ENCODE data around the gene UGCG. TPM values are rescaled to one million over a fixed set of nuclear protein-coding genes. Genes with fewer than 3 reads are reported as not detected.

The UGCG gene
- total and polyA plus RNA-seq, 9 of the 15 experiments (the other 6 are each of a cell fraction or from before 2014, with no cell fraction given) = 20.0 to 40.3 (median 29.2) TPM

GRCh38 chr9:111909444-111909843 lies 12.8 kb downstream of the UGCG start:
- TF ChIP-seq FOXK2 (conservative IDR thresholded peaks at IDR 0.05 in 1 of 2, IDR thresholded peaks at IDR 0.05 in 1 of 2; ENCODE audit: low read depth in 2 of 2) = 0 out of 4 replicates have a peak, but pooled peaks of 1 of the 2 experiments have one; percentile 33
- TF ChIP-seq NRF1 (conservative IDR thresholded peaks at IDR 0.05 in 1 of 2, IDR thresholded peaks at IDR 0.05 in 1 of 2) = peak; percentile 77 to 80
- peak; percentile 21; the same call in 1 of the 2 replicates for TF ChIP-seq SPI1 (IDR thresholded peaks at IDR 0.05; ENCODE audit: borderline replicate concordance, low read depth, low read length)
- no peak for TF ChIP-seq NONO (IDR thresholded peaks at IDR 0.05; ENCODE audit: low read depth in 2 of 2, low read length in 1 of 2)
- no peak for TF ChIP-seq ZNF347 (CRISPR knock-in tag; IDR thresholded peaks at IDR 0.05; ENCODE audit: low read depth)
- Histone ChIP-seq H2AFZ (ENCODE audit: low read depth, low read length) (no peak overlapping the region), H3K27ac (ENCODE audit: extremely low read depth, low read depth, low read length) (no peak overlapping the region), H3K27me3 (ENCODE audit: control insufficient read depth in 2 of 2, insufficient read depth in 2 of 2, low read length in 2 of 2) (no peaks in the 10 kb centered on the region), H3K9ac (ENCODE audit: insufficient read depth in 1 of 2, low read depth in 2 of 2, low read length in 2 of 2) (no peak overlapping the region), H3K36me3 (ENCODE audit: control insufficient read depth, insufficient read depth, low read length) (peaks cover 14% of the 10 kb centered on the region), H3K4me1 (replicated peaks in 1 of 2; ENCODE audit: control insufficient read depth in 2 of 2, insufficient read depth in 2 of 2, low read length in 2 of 2) (peaks cover 11 to 24% of the 10 kb centered on the region in 2 experiments; a peak in 3 of 5 replicates), H3K4me3 (no peak overlapping the region), H3K79me2 (ENCODE audit: control insufficient read depth, insufficient read depth, low read length) (peaks cover 98% of the 10 kb centered on the region), H4K20me1 (replicated peaks; ENCODE audit: control insufficient read depth, insufficient read depth, low read length) (peaks cover 30% of the 10 kb centered on the region), H3K9me3 (replicated peaks; ENCODE audit: control insufficient read depth, insufficient read depth, low read depth, low read length) (no peaks in the 10 kb centered on the region), H3K4me2 (ENCODE audit: insufficient read depth, low read length) (no peak overlapping the region), H3K9me1 (ENCODE audit: control insufficient read depth, insufficient read depth, low read length) (no peaks in the 10 kb centered on the region)
- POLR2A ChIA-PET = interaction anchor here (0.6 to 1.3 kb wide), 5 partner anchors 11 to 167 kb away, joined by 3 to 6 read pairs (median 3); no protein-coding TSS in a partner anchor
- intact Hi-C loops (cut with micrococcal nuclease) (loop anchor here (10.0 kb wide), 1 partner anchor 445 kb away; no protein-coding TSS in a partner anchor), in situ Hi-C loops (cut with MboI) (no loop called here)
- ATAC-seq (peak; percentile 45), FAIRE-seq (no peak), DNase-seq (ENCODE audit: extremely low read depth in 1 of 4, low spot score in 3 of 4) (peak in 1 of 4 experiments; percentile 16)
- 44% methylated on average over 3 of the region's 3 CpGs for WGBS (ENCODE audit: insufficient coverage, low coverage, missing lambda C conversion rate)
- BruUV-seq (replicated peaks) = no TSS peak
- CTCF ChIA-PET (ENCODE audit: low intra/inter-chr PET ratio) = no interaction called here

GRCh38 chr9:111910428-111910827 lies 13.8 kb downstream of the UGCG start:
- Histone ChIP-seq H3K9me1 (ENCODE audit: control insufficient read depth, insufficient read depth, low read length) (no peaks in the 10 kb centered on the region), H3K9me3 (replicated peaks; ENCODE audit: control insufficient read depth, insufficient read depth, low read depth, low read length) (no peaks in the 10 kb centered on the region), H3K4me1 (replicated peaks in 1 of 2; ENCODE audit: control insufficient read depth in 2 of 2, insufficient read depth in 2 of 2, low read length in 2 of 2) (peaks cover 5 to 20% of the 10 kb centered on the region in 2 experiments; a peak in 3 of 5 replicates), H2AFZ (ENCODE audit: low read depth, low read length) (no peak overlapping the region), H4K20me1 (replicated peaks; ENCODE audit: control insufficient read depth, insufficient read depth, low read length) (peaks cover 29% of the 10 kb centered on the region), H3K4me2 (ENCODE audit: insufficient read depth, low read length) (no peak overlapping the region), H3K4me3 (no peak overlapping the region), H3K27me3 (ENCODE audit: control insufficient read depth in 2 of 2, insufficient read depth in 2 of 2, low read length in 2 of 2) (no peaks in the 10 kb centered on the region), H3K9ac (ENCODE audit: insufficient read depth in 1 of 2, low read depth in 2 of 2, low read length in 2 of 2) (no peak overlapping the region), H3K36me3 (ENCODE audit: control insufficient read depth, insufficient read depth, low read length) (peaks cover 22% of the 10 kb centered on the region), H3K79me2 (ENCODE audit: control insufficient read depth, insufficient read depth, low read length) (peaks cover 98% of the 10 kb centered on the region), H3K27ac (ENCODE audit: extremely low read depth, low read depth, low read length) (no peak overlapping the region)
- CTCF ChIA-PET (ENCODE audit: low intra/inter-chr PET ratio) = no interaction called here
- WGBS (ENCODE audit: insufficient coverage, low coverage, missing lambda C conversion rate) = 79% methylated on average over 6 of the region's 6 CpGs
- FAIRE-seq (no peak), ATAC-seq (no peak), DNase-seq (ENCODE audit: extremely low read depth in 1 of 4, low spot score in 3 of 4) (no peak)
- intact Hi-C loops (cut with micrococcal nuclease) = no loop called here
- no TSS peak for BruUV-seq (replicated peaks)
- TF ChIP-seq ZNF311 (CRISPR knock-in tag; IDR thresholded peaks at IDR 0.05) (no peak), ILK (tag; IDR thresholded peaks at IDR 0.05; ENCODE audit: borderline replicate concordance, low read depth) (no peak), SREBF2 (CRISPR knock-in tag; IDR thresholded peaks at IDR 0.05) (no peak), E2F3 (CRISPR knock-in tag; IDR thresholded peaks at IDR 0.05) (no peak), JUNB (CRISPR knock-in tag; conservative IDR thresholded peaks at IDR 0.05) (no peak)
- POLR2A ChIA-PET = interaction anchor here (0.7 to 1.5 kb wide), 4 partner anchors 12 to 168 kb away, joined by 3 to 6 read pairs (median 3); no protein-coding TSS in a partner anchor
- in situ Hi-C loops (cut with MboI) = no loop called here
